Activated CD8-positive, alpha-beta T cell treated with anti-CD3 and anti-CD28 coated beads for 36 hours (primary cell): ENCODE results near the gene MAPK14. TPM values are rescaled to one million over a fixed set of nuclear protein-coding genes. Genes with fewer than 3 reads are reported as not detected.

Experiments used
- ATAC-seq: fragments of 200-7000 bp; cut with Tn5 transposase; one replicate; pipeline ENCODE4 v1.10.0; 2021; ENCODE audit warnings: mild to moderate bottlenecking, moderate library complexity
- CTCF ChIA-PET: fragments of 350-600 bp; sonication (Branson Sonifier 250); formaldehyde crosslinking; loops from one replicate; lab custom pipeline; 2021; ENCODE audit warnings: antibody characterized with exemption; lab: Charles Lee
- POLR2A ChIA-PET: fragments of 350-600 bp; sonication (Branson Sonifier 250); formaldehyde crosslinking; loops from one replicate; lab custom pipeline; 2021; ENCODE audit warnings: antibody characterized with exemption; lab: Charles Lee
- DNase-seq: peaks from one replicate; pipeline ENCODE4 v3.0.0-alpha.2; 2020
- H3K27ac Mint-ChIP-seq: one replicate; pipeline ENCODE4 v1.8.0; 2021; ENCODE audit warnings: mild to moderate bottlenecking, mixed read lengths
- H3K27me3 Mint-ChIP-seq: one replicate; pipeline ENCODE4 v1.8.0; 2021; ENCODE audit warnings: mixed read lengths
- H3K36me3 Mint-ChIP-seq: one replicate; pipeline ENCODE4 v1.8.0; 2021; ENCODE audit warnings: low read depth, mixed read lengths
- H3K4me1 Mint-ChIP-seq: one replicate; pipeline ENCODE4 v1.8.0; 2021; ENCODE audit warnings: low read depth, mixed read lengths
- H3K4me3 Mint-ChIP-seq: one replicate; pipeline ENCODE4 v1.8.0; 2021; ENCODE audit warnings: mild to moderate bottlenecking, moderate library complexity, mixed read lengths
- H3K9me3 Mint-ChIP-seq: one replicate; pipeline ENCODE4 v1.8.0; 2021; ENCODE audit warnings: mixed read lengths
- CTCF ChIP-seq: fragments of 200-600 bp; IDR thresholded peaks from one replicate; pipeline ENCODE4 v1.8.0; 2022; ENCODE audit warnings: antibody characterized with exemption, mild to moderate bottlenecking
- intact Hi-C: fragments of 100-400 bp; cut with micrococcal nuclease; formaldehyde crosslinking; loops from one replicate; pipeline ENCODE4 v1.10.0; 2022
- total RNA-seq, 2 experiments: library from RNA; stranded (reverse); gene quantifications; one replicate each; pipeline ENCODE4 v1.2.3, GENCODE V29; 2021

MAPK14 gene
- total RNA-seq, 2 experiments from 2014 or later = 45.7 to 49.8 TPM

GRCh38 chr6:36130667-36131510 is 103.3 kb downstream of the MAPK14 start:
- H3K9me3 Mint-ChIP-seq = no peaks in the 10 kb centered on the region
- ATAC-seq = peak; percentile 79
- peak overlapping the region; percentile 96 for H3K27ac Mint-ChIP-seq
- intact Hi-C loops = loop anchor here (2.0 kb wide), 1 partner anchor 66 kb away; the partner anchor contains the start of gene BRPF3
- H3K4me1 Mint-ChIP-seq = peaks cover 58% of the 10 kb centered on the region
- H3K4me3 Mint-ChIP-seq = peak overlapping the region; percentile 88
- H3K27me3 Mint-ChIP-seq = no peaks in the 10 kb centered on the region
- POLR2A ChIA-PET = interaction anchor here (0.7 to 5.0 kb wide), 24 partner anchors 9 to 470 kb away, joined by 3 to 42 read pairs (median 5); partner anchors contain the start of genes BRPF3 and MAPK14
- H3K36me3 Mint-ChIP-seq = peaks cover 29% of the 10 kb centered on the region
- DNase-seq = peak; percentile 90
- CTCF ChIA-PET = interaction anchor here (0.8 to 5.1 kb wide), 13 partner anchors 9 to 171 kb away, joined by 3 to 37 read pairs (median 6); partner anchors contain the start of gene MAPK14
- TF ChIP-seq CTCF = no peak

GRCh38 chr6:36131511-36132245 is 104.1 kb downstream of the MAPK14 start:
- POLR2A ChIA-PET = interaction anchor here (0.7 to 5.0 kb wide), 23 partner anchors 8 to 469 kb away, joined by 3 to 42 read pairs (median 5); partner anchors contain the start of genes BRPF3 and MAPK14
- DNase-seq (peak; percentile 78), ATAC-seq (peak; percentile 79)
- H3K27me3 Mint-ChIP-seq = no peaks in the 10 kb centered on the region
- no peak for TF ChIP-seq CTCF
- peak overlapping the region; percentile 88 for H3K4me3 Mint-ChIP-seq
- H3K4me1 Mint-ChIP-seq = peaks cover 50% of the 10 kb centered on the region
- H3K9me3 Mint-ChIP-seq = no peaks in the 10 kb centered on the region
- peaks cover 34% of the 10 kb centered on the region for H3K36me3 Mint-ChIP-seq
- CTCF ChIA-PET = interaction anchor here (0.8 to 5.1 kb wide), 13 partner anchors 8 to 170 kb away, joined by 3 to 37 read pairs (median 6); partner anchors contain the start of gene MAPK14
- intact Hi-C loops = loop anchor here (2.0 kb wide), 1 partner anchor 65 kb away; the partner anchor contains the start of gene BRPF3
- H3K27ac Mint-ChIP-seq = peak overlapping the region; percentile 96

- no peaks in the 10 kb centered on the region for H3K27me3 Mint-ChIP-seq
- ATAC-seq (no peak), DNase-seq (no peak)
- peaks cover 36% of the 10 kb centered on the region for H3K36me3 Mint-ChIP-seq
- peak overlapping the region; percentile 96 for H3K27ac Mint-ChIP-seq
- peaks cover 43% of the 10 kb centered on the region for H3K4me1 Mint-ChIP-seq
- TF ChIP-seq CTCF = no peak
- intact Hi-C loops = no loop called here
- CTCF ChIA-PET = interaction anchor here (1.2 to 5.1 kb wide), 10 partner anchors 7 to 209 kb away, joined by 3 to 37 read pairs (median 8); partner anchors contain the start of gene MAPK14
- POLR2A ChIA-PET = interaction anchor here (1.0 to 5.0 kb wide), 12 partner anchors 9 to 468 kb away, joined by 3 to 42 read pairs (median 6); partner anchors contain the start of genes BRPF3 and MAPK14
- H3K9me3 Mint-ChIP-seq = no peaks in the 10 kb centered on the region
- H3K4me3 Mint-ChIP-seq = peak overlapping the region; percentile 88
These were observed 104.8 kb downstream of the MAPK14 start for GRCh38 chr6:36132246-36132895.

GRCh38 chr6:36133148-36133547 is 105.5 kb downstream of the MAPK14 start:
- no peaks in the 10 kb centered on the region for H3K27me3 Mint-ChIP-seq
- peak overlapping the region; percentile 88 for H3K4me3 Mint-ChIP-seq
- H3K27ac Mint-ChIP-seq = peak overlapping the region; percentile 96
- intact Hi-C loops = no loop called here
- DNase-seq (no peak), ATAC-seq (no peak)
- TF ChIP-seq CTCF = no peak
- H3K36me3 Mint-ChIP-seq = peaks cover 36% of the 10 kb centered on the region
- ChIA-PET POLR2A (interaction anchor here (1.5 to 5.0 kb wide), 5 partner anchors 9 to 105 kb away, joined by 3 to 42 read pairs (median 9); partner anchors contain the start of gene MAPK14), CTCF (interaction anchor here (1.0 to 5.1 kb wide), 5 partner anchors 11 to 208 kb away, joined by 4 to 37 read pairs (median 10); no protein-coding TSS in a partner anchor)
- H3K9me3 Mint-ChIP-seq = no peaks in the 10 kb centered on the region
- peaks cover 37% of the 10 kb centered on the region for H3K4me1 Mint-ChIP-seq
